Progenitor cell of endocrine pancreas (in vitro differentiated cells): ENCODE measurements around the gene PNPLA1. TPM values are rescaled to one million over a fixed set of nuclear protein-coding genes. Genes with fewer than 3 reads are reported as not detected.

Experiments
- DNase-seq: peaks from one replicate; pipeline ENCODE4 v3.0.0; 2021; ENCODE audit warnings: low spot score; ENCODE audit not compliant: unreplicated experiment
- H3K27ac Mint-ChIP-seq: 2 replicates; pipeline ENCODE4 v1.8.0; 2021; ENCODE audit warnings: mild to moderate bottlenecking, moderate library complexity, mixed read lengths
- H3K27me3 Mint-ChIP-seq: 2 replicates; pipeline ENCODE4 v1.8.0; 2021; ENCODE audit warnings: mixed read lengths
- H3K36me3 Mint-ChIP-seq: 2 replicates; pipeline ENCODE4 v1.8.0; 2022; ENCODE audit warnings: mixed read lengths; ENCODE audit not compliant: insufficient read depth
- H3K4me1 Mint-ChIP-seq: 2 replicates; pipeline ENCODE4 v1.8.0; 2021; ENCODE audit warnings: low read depth, mixed read lengths
- H3K4me3 Mint-ChIP-seq: 2 replicates; pipeline ENCODE4 v1.8.0; 2021; ENCODE audit warnings: low read depth, mild to moderate bottlenecking, moderate library complexity, mixed read lengths
- H3K9me3 Mint-ChIP-seq: 2 replicates; pipeline ENCODE4 v1.8.0; 2021; ENCODE audit warnings: low read depth, mixed read lengths
- CTCF ChIP-seq: fragments of 200-600 bp; sonication (generic); IDR thresholded peaks from one replicate; pipeline ENCODE4 v1.5.0; 2021; ENCODE audit warnings: antibody characterized with exemption, mild to moderate bottlenecking; ENCODE audit not compliant: unreplicated experiment
- total RNA-seq: library from RNA; stranded (reverse); gene quantifications from 2 replicates; pipeline ENCODE4 v1.2.1, GENCODE V29; 2021

The PNPLA1 gene
- total RNA-seq, 1 donor from 2014 or later: not detected

- TF ChIP-seq CTCF: no peak
- no peak for DNase-seq
- H3K36me3 Mint-ChIP-seq: no peaks in the 10 kb centered on the region
- no peak overlapping the region for H3K4me3 Mint-ChIP-seq
- peaks cover 27% of the 10 kb centered on the region for H3K27me3 Mint-ChIP-seq
- H3K4me1 Mint-ChIP-seq: peaks cover 9% of the 10 kb centered on the region
- H3K9me3 Mint-ChIP-seq: no peaks in the 10 kb centered on the region
- no peak overlapping the region for H3K27ac Mint-ChIP-seq
These were observed 1.2 kb upstream of the PNPLA1 start for GRCh38 chr6:36268478-36269275.

DNA sequence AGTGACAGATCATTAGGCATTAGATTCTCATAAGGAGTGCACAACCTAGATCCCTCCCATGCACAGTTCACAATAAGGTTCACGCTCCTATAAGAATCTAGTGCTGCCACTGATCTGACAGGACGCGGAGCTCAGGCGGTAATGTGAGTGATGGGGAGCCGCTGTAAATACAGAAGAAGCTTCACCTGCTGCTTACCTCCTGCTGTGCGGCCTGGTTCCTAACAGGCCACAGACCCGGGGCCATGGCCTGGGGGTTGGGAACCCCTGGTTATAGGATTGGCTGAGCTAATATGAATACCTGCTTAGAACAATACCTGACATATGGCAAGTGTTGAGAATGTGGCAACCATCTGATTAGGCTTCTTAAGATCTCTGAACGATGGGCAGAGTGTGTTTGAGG, 2.4 kb downstream of the PNPLA1 start:
- H3K4me1 Mint-ChIP-seq: peaks cover 9% of the 10 kb centered on the region
- no peak overlapping the region for H3K4me3 Mint-ChIP-seq
- DNase-seq: no peak
- no peaks in the 10 kb centered on the region for H3K36me3 Mint-ChIP-seq
- TF ChIP-seq CTCF: no peak
- H3K27me3 Mint-ChIP-seq: peaks cover 44% of the 10 kb centered on the region
- H3K27ac Mint-ChIP-seq: no peak overlapping the region
- no peaks in the 10 kb centered on the region for H3K9me3 Mint-ChIP-seq

GRCh38 chr6:36273067-36273466, 3.2 kb downstream of the PNPLA1 start:
- Mint-ChIP-seq H3K27ac (no peak overlapping the region), H3K27me3 (peaks cover 45% of the 10 kb centered on the region), H3K36me3 (no peaks in the 10 kb centered on the region), H3K4me1 (peaks cover 9% of the 10 kb centered on the region), H3K4me3 (no peak overlapping the region), H3K9me3 (no peaks in the 10 kb centered on the region)
- no peak for TF ChIP-seq CTCF
- DNase-seq: no peak

DNA sequence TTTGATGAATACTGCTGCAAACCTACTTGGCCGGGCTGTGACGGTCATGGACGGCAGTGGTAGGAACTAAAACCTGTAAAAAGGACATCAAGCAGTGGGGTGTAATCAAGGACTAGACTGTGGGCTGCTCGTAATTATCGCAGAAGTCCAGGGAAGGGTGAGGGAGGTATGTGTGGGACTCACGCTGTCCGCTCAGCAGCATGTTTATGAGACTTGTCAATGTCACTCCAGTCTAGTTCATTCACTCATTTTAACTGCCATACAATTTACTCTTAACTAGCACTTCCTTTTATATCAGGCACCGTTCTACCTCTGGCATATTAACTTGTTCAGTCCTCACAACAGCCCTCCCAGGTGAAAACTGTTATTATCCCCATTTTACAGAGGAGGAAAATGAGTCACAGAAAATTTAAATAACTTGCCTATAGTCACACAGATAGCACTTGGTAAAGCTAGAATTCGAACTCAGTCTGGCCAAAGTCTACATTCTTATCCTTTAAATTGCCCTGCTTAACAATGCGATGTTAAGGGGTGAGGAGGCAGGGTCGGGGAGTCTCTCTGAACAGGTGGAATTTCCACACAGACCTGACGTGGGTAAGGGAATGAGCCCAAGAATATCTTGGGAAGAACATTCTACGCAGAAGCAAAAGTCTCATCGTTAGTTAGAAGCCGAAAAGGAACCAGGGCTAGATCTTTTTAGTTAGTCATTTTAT, 4.1 kb downstream of the PNPLA1 start:
- Mint-ChIP-seq H3K9me3 (no peaks in the 10 kb centered on the region), H3K36me3 (no peaks in the 10 kb centered on the region), H3K27me3 (peaks cover 50% of the 10 kb centered on the region), H3K27ac (no peak overlapping the region), H3K4me3 (no peak overlapping the region), H3K4me1 (peaks cover 5% of the 10 kb centered on the region)
- TF ChIP-seq CTCF: no peak
- no peak for DNase-seq

DNA sequence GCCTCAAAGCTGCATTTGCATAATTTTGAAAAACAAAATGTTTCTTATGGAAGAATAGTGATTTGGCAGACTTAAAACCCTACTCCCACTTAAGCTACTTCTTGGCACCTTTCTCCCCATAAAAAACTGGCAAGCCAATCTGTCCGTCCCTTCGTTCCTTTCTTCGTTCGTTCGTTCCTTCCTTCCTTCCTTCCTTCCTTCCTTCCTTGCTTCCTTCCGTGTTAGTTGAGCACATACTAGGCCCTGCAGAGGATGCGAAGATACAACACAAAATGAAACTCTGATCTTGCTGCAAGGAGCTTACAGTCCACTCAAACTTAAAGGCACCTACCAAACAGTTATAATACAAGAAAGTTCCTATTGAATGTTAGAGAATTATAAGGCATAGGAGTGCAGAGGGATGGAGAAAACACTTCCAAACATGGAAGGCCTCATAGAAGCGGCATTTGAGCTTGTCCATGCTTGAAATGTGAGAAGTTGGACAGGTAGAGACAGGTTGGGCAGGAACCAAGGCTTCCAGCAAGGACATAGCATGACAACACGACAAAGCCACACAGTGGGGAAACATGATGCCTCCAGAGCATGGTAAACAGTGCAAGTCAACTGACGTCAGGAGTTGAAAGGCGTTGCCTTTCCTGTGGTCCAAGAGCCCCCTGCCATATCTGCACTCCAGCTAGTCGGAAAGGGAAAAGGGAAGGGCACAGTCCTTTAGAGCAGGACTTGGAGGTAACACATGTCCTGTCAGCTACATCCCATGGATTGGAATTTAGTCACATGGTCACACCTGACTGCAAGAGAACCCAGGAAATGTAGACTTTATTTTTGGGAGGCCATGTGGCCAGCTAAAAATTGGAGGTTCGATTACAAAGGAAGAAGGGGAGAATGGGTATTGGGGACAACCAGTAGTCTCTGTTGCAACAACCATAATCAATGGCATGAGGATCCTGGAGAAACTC, 7.0 kb downstream of the PNPLA1 start:
- no peak overlapping the region for H3K27ac Mint-ChIP-seq
- no peaks in the 10 kb centered on the region for H3K9me3 Mint-ChIP-seq
- H3K36me3 Mint-ChIP-seq: no peaks in the 10 kb centered on the region
- peaks cover 1% of the 10 kb centered on the region for H3K4me1 Mint-ChIP-seq
- H3K4me3 Mint-ChIP-seq: no peak overlapping the region
- no peak for DNase-seq
- no peak for TF ChIP-seq CTCF
- peaks cover 41% of the 10 kb centered on the region for H3K27me3 Mint-ChIP-seq
